Activated CD4-positive, alpha-beta T cell treated with anti-CD3 and anti-CD28 coated beads, Interleukin-2, amount 50 U/mL, for 1 hour (primary cell): ENCODE results near the gene SRC.

Source experiments
- DNase-seq: peaks from one replicate; pipeline ENCODE4 v3.0.0-alpha.2; 2020

Gene SRC

GRCh38 chr20:37397954-37398749, 52.2 kb downstream of the SRC start:
- no peak for DNase-seq

DNA sequence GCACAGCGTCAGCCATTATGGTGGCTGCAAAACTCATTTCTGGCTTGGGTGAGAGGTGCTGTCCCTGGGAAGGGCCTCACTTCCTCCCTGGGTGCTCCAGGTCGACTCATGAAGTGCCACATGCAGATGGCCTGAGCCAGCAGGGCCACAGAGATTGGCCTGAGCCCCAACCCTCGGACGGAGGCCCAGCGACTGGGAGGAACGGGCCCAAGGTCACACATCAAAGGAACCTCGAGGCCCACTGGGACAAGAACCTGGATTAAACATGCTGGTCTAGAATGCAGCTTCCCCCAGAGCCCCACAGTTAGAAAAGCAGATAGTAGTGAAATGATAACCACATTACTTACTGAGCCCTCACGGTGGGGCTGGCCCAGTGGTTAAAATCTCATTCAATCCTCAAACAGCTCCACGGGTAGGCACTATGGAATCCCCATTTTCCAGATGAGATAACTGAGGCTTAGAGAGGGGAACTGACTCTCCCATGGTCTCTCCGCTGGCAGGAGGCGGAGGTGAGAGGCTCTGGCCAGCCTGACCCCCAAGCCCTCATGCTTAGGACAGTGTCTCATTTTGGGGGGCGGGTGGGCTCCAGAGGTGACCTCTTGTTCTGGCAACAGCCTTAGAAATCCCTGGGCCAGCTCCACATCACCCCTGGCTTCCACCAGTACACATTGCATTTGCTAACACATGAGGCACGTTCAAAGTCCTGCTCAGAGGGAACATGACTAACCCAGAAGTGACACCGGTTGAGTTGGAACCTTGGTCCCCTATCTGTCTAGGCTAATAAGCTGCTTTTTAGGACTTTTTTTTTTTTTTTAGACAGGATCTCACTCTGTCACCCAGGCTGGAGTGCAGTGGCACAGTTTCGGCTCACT, 53.0 kb downstream of the SRC start:
- no peak for DNase-seq

GRCh38 chr20:37401282-37401929, 55.5 kb downstream of the SRC start:
- DNase-seq: no peak

DNA sequence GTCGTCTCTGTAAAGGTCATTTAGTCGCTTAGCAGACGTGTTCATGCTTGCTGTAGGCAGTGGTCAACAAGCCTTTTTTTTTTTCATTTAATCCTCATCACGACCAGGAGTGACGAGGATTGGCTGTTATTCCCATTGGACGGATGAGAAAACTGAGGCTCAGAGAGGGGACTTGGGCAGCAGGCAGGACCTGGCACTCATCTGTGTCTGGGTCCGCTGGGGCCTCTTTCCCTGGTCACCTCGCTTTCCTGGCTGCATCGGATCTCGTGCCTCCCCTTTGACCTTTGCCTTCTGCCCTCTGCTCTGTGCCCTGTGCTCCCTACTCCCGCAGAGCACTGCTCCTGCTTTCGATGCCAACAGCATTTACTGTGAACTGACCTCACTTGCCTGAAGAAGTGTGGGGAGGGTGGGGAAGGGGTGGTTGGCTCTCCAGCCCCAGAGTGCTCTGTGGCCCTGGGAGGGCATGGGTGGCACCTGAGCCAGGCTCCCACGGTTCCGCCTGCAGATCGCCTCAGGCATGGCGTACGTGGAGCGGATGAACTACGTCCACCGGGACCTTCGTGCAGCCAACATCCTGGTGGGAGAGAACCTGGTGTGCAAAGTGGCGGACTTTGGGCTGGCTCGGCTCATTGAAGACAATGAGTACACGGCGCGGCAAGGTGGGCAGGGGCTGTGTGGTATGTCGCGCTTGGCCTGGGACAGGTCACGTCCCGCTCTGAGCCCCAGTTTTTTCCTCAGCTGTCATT, 56.2 kb downstream of the SRC start:
- DNase-seq: no peak

- DNase-seq: no peak
These were observed 57.4 kb downstream of the SRC start for GRCh38 chr20:37403107-37404033.

- DNase-seq: no peak
These were observed 58.5 kb downstream of the SRC start for GRCh38 chr20:37404461-37404890.

DNA sequence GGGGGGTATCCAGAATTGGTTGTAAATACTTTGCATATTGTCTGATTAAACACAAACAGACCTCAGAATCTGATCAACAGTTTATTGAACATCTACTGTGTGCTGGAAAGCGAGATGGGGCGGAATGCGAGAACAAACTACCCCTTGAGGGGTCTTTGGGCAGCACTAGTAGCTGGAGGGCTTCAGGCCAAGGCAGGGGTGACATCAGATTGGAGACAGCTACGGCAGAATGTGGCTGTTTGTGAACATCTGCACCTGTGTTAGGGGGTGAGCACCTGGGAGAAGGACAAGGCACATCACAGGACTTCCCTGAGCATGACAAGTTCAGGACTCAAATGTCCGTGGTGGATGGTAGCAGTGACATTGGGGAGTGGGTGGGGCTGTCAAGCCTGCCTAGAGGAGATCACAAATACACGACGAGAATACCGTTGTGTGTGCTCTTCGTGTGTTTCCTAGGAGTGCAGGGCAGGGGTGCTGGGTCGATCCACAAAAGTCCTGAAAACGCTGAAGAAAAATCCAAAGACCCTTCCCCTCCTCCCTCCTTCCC, 59.5 kb downstream of the SRC start:
- DNase-seq: no peak

DNA sequence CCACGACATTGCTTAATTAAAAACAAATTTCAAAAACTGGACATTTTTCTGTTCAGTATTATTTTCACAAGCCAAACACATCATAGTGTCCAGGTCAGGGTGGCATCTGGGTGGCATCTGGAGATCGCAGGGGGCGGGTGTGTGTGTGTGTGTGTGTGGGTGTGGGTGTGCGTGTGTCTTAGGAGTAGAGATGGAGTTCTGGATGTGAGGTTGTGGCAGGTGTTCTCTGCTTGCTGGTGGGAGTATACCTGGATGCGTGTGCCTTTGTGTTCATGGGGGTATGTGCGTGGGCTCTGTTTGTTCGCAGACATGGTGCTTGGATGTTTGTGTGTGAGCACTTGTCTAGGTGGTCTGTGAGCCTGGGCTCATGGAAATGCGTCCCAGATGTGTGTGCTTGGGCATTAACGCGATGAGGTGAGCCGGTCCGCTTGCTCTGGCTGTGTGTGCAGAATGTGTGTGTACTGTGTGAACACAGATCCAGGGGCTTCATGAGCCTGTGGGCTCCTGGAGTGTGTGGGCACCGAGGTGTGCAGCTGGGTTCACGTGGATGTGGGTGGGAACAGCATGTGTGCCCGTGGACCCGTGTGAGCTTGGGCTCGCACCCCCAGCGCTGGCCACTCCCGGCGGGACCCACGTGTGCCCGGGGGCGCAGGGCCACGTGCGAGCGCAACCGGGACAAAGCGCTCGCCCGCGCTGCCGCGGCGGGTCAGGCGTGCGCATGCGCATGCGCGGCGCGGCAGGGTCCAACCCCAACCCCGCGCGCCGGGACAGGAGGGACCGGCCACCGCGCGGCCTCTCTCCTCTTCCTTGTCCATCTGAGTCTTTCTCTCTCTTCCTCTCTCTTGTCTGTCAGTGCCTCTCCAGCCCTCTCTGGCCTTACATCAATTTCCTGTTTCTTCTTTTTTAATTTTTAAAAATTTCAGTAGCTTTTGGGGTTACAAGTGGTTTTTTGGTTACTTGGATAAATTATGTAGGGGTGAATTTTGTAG, 60.4 kb downstream of the SRC start:
- no peak for DNase-seq

- no peak for DNase-seq
These were observed 61.2 kb downstream of the SRC start for GRCh38 chr20:37407019-37407566.

DNA sequence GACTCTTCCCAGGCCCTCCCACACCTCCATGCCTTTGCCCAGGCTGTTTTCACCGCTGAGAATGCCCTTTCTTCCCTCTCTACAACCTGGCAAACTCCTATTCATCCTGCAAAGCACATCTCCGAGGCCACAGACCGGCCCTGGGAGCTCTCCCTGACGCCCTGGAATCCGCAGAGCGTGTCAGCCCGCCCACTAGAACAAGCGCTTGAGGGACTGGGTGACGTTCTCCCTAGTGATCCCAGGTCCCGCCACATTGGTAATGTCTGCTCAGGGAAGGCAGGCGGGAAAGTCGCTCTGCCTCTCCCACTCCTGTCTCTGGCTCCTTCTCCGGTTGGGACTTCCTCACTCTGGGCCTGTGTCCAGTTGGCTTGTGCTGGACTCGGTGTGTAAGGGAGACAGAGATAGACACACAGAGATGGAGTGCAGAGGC, 61.6 kb downstream of the SRC start:
- no peak for DNase-seq

DNA sequence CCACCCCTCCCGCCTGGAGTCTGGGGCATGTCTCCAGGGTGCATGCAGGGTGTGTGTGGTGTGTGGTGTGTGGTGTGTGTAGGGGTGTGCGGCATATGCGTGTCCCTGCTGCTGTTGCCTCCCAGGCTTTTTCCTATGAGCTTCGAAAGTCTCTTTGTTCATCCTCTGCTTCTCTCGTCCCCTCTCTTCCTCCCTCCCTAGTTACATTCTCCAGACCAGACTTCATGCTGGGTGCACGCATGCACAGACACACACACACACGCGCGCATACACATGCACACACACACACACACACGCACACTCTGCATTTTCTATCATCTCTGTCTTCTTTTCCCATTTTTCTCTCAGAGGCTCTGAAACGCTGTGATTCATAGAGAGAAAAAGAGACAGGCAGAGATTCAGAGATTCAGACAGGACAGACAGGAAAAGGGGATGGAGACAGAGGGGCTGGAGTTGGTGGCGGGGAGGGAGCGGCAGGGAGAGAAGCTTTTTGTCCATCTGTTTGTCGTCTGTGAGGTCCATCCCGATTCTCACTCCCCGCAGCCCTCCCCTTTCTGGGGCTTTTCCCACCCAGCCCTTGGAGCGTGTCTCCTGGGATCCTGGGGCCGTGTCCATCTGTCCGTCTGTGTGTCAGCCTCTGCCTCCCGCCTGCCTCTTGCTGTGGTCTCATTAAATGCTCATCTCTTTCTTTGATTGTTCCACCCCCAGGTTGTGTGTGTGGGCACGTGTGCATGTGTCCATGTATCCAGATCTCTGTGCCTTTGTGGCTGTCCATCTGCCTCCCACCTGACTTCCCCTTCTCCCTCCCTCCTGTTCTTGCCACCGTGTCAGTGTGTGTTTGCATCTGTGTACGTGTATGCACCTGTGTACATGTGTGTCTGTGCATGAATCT, 62.6 kb downstream of the SRC start:
- no peak for DNase-seq

GRCh38 chr20:37411408-37412219, 65.7 kb downstream of the SRC start:
- DNase-seq: no peak

DNA sequence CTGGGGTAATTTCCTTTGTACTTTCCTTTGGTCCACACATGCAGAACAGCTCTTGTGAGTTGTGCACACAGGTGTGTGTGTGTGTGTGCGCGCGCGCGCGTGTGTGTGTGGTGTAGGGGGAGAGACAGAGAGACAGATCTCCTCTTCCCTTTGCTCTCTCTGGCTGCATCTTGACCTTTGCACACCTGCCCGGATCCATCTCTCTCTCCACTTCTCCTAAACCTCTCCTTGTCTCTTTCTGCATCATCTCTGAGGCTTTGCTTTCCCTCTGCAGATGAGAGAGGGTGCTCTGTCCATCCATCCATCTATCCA, 67.0 kb downstream of the SRC start:
- DNase-seq: no peak

GRCh38 chr20:37413379-37413778, 67.4 kb downstream of the SRC start:
- no peak for DNase-seq

DNA sequence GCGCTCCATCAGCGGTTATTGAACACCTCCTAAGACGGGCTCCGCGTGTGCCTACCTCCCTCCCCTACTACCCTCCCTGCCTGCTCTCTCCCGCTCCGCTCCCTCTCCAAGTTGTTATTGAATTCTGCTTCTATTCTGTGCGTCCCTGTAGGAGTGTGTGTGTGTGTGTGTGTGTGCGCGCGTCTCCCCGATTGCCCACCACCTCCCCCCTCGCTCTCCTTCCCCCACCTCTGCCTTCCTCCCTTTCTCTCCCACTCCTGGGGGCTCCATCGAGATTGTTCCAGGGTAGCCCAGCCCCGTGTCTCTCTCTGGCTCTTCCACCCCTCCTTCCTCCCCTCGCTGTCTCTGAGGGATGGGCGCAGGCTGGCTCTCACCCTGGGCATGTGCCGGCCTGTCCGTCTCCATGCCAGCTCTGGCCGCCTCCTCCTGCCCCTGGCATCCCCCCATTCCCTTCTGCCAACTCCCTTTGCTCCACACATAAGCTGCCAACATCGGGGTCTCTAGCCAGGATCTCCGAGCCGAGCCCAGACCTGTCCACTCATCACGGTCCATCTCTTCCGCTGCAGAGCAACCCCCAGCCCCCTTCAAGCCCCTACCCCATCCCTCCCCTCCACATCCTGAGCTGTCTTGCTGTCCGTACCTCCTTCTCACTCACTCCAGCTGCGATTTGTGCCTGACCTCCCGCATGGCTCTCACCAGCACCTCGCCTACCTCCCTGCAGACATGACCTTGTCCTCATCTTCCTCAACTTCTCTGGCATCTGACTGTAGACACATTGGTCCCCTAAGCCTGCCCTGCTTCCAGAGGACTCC, 68.5 kb downstream of the SRC start:
- DNase-seq: no peak

GRCh38 chr20:37415118-37416085, 69.5 kb downstream of the SRC start:
- no peak for DNase-seq
